Neural cell (in vitro differentiated cells): Measurements from ENCODE around the gene UBE2O. TPM values are rescaled to one million over a fixed set of nuclear protein-coding genes. Genes with fewer than 3 reads are reported as not detected.

ENCODE experiments used
- H2AFZ ChIP-seq: fragments of 200-600, 300-800 bp; sonication (generic), shearing (Covaris generic); 2 replicates; pipeline ENCODE4 v1.6.0; 2014; ENCODE audit warnings: low read depth, mild to moderate bottlenecking, antibody characterized with exemption, low read length, moderate library complexity
- H3F3A ChIP-seq: fragments of 200-600 bp; shearing (Covaris generic); 2 replicates; pipeline ENCODE4 v1.6.1; 2016; ENCODE audit warnings: mild to moderate bottlenecking, moderate library complexity, mixed read lengths, antibody characterized with exemption, low read length; ENCODE audit not compliant: insufficient read depth, poor library complexity, severe bottlenecking
- H3K27ac ChIP-seq: fragments of 200-600, 300-800 bp; sonication (generic), shearing (Covaris generic); 2 replicates; pipeline ENCODE4 v1.5.1; 2014; ENCODE audit warnings: mild to moderate bottlenecking, low read length, moderate library complexity
- H3K27me3 ChIP-seq: fragments of 300-800, 200-600 bp; sonication (generic), shearing (Covaris generic); 2 replicates; pipeline ENCODE4 v1.6.0; 2014; ENCODE audit warnings: mild to moderate bottlenecking, low read depth, low read length, moderate library complexity; ENCODE audit not compliant: insufficient read depth
- H3K36me3 ChIP-seq: fragments of 300-800, 200-600 bp; sonication (generic), shearing (Covaris generic); 2 replicates; pipeline ENCODE4 v1.5.1; 2014; ENCODE audit warnings: mild to moderate bottlenecking, antibody characterized with exemption, low read length, moderate library complexity; ENCODE audit not compliant: insufficient read depth
- H3K4me2 ChIP-seq: fragments of 300-800, 200-600 bp; sonication (generic), shearing (Covaris generic); 2 replicates; pipeline ENCODE4 v1.6.0; 2014; ENCODE audit warnings: mild to moderate bottlenecking, low read length
- H3K4me3 ChIP-seq: fragments of 300-800, 200-600 bp; sonication (generic), shearing (Covaris generic); 2 replicates; pipeline ENCODE4 v1.5.1; 2014; ENCODE audit warnings: mild to moderate bottlenecking, low read length, moderate library complexity
- H3K79me2 ChIP-seq: fragments of 200-600 bp; shearing (Covaris generic); replicated peaks from 2 replicates; pipeline ENCODE4 v1.6.0; 2014; ENCODE audit warnings: mild to moderate bottlenecking, low read length, moderate library complexity; ENCODE audit not compliant: insufficient read depth
- H3K9ac ChIP-seq: fragments of 300-800, 200-600 bp; sonication (generic), shearing (Covaris generic); 2 replicates; pipeline ENCODE4 v1.6.1; 2016; ENCODE audit warnings: mild to moderate bottlenecking, low read length, mixed read lengths
- H3K9me2 ChIP-seq: fragments of 200-600 bp; shearing (Covaris generic); 2 replicates; pipeline ENCODE4 v1.6.1; 2016; ENCODE audit warnings: mild to moderate bottlenecking, low read length, mixed read lengths; ENCODE audit not compliant: insufficient read depth
- H3K9me3 ChIP-seq: fragments of 200-600, 300-800 bp; sonication (generic), shearing (Covaris generic); 2 replicates; pipeline ENCODE4 v1.6.1; 2016; ENCODE audit warnings: mild to moderate bottlenecking, mixed run types, low read length, moderate library complexity, mixed read lengths
- H4K20me1 ChIP-seq: fragments of 200-600 bp; shearing (Covaris generic); 2 replicates; pipeline ENCODE4 v1.6.1; 2016; ENCODE audit warnings: mild to moderate bottlenecking, mixed run types; ENCODE audit not compliant: insufficient read depth
- EP300 ChIP-seq: fragments of 450-650 bp; conservative IDR thresholded peaks from 2 replicates; pipeline ENCODE4 v1.6.1; 2014; ENCODE audit warnings: antibody characterized with exemption, mild to moderate bottlenecking, moderate library complexity; ENCODE audit not compliant: poor library complexity, severe bottlenecking
- EZH2 ChIP-seq: fragments of 200-600, 300-800 bp; shearing (Covaris generic), sonication (generic); IDR thresholded peaks from 2 replicates; pipeline ENCODE4 v1.6.1; 2014; ENCODE audit warnings: antibody characterized with exemption, low read length, borderline replicate concordance, mild to moderate bottlenecking; ENCODE audit not compliant: insufficient read depth, poor library complexity, severe bottlenecking
- MXI1 ChIP-seq: fragments of 450-650 bp; conservative IDR thresholded peaks from 2 replicates; pipeline ENCODE4 v1.6.1; 2014; ENCODE audit warnings: antibody characterized with exemption, mild to moderate bottlenecking; ENCODE audit not compliant: poor library complexity, severe bottlenecking
- POLR2AphosphoS5 ChIP-seq: IDR thresholded peaks from 2 replicates; pipeline ENCODE4 v1.6.1; 2012
- RAD21 ChIP-seq: fragments of 450-650 bp; conservative IDR thresholded peaks from 2 replicates; pipeline ENCODE4 v1.6.1; 2014; ENCODE audit warnings: antibody characterized with exemption, mild to moderate bottlenecking, moderate library complexity
- SMC3 ChIP-seq: fragments of 450-650 bp; conservative IDR thresholded peaks from 2 replicates; pipeline ENCODE4 v1.6.1; 2014; ENCODE audit warnings: antibody characterized with exemption, mild to moderate bottlenecking, moderate library complexity; ENCODE audit not compliant: poor library complexity
- TAF1 ChIP-seq: IDR thresholded peaks from 2 replicates; pipeline ENCODE4 v1.6.1; 2012; ENCODE audit warnings: low read depth
- polyA plus RNA-seq: library from polyadenylated mRNA; depleted of rRNA; stranded (reverse); fragments of >200 nt; gene quantifications from 2 replicates; pipeline ENCODE4 v1.2.3, GENCODE V29; 2014
- TF ChIP-seq, protein P1 (sequence below): IDR thresholded peaks from 2 replicates; pipeline ENCODE4 v1.6.1; 2012; ENCODE audit warnings: borderline replicate concordance
- TF ChIP-seq, protein P2 (sequence below): fragments of 450-650 bp; IDR thresholded peaks from 2 replicates; pipeline ENCODE4 v1.5.1; 2014; ENCODE audit warnings: antibody characterized with exemption, mild to moderate bottlenecking, moderate library complexity; ENCODE audit not compliant: poor library complexity, severe bottlenecking

The UBE2O gene
- polyA plus RNA-seq, 1 donor from 2014 or later: 28.0 TPM

DNA sequence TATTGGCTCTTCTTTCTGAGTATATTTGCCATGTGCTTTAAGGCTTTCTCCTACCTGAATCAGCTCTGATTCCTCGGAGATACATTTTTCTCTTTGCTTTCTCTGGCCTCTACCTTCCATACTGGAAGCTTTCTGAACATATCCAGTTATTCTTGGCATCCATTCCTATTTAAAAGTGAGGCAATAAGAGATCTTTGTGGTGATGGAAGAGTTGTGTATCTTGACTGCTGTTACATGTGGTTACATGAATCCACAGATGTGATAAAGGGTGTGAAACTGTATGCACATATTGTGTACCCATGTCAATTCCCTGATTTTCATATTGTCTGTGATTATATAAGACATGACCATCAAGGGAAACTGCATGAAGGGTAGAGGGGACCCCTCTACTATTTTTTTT lies 24.4 kb downstream of the UBE2O start:
- H3K9ac ChIP-seq: no peak overlapping the region
- H3K27ac ChIP-seq: no peak overlapping the region

DNA sequence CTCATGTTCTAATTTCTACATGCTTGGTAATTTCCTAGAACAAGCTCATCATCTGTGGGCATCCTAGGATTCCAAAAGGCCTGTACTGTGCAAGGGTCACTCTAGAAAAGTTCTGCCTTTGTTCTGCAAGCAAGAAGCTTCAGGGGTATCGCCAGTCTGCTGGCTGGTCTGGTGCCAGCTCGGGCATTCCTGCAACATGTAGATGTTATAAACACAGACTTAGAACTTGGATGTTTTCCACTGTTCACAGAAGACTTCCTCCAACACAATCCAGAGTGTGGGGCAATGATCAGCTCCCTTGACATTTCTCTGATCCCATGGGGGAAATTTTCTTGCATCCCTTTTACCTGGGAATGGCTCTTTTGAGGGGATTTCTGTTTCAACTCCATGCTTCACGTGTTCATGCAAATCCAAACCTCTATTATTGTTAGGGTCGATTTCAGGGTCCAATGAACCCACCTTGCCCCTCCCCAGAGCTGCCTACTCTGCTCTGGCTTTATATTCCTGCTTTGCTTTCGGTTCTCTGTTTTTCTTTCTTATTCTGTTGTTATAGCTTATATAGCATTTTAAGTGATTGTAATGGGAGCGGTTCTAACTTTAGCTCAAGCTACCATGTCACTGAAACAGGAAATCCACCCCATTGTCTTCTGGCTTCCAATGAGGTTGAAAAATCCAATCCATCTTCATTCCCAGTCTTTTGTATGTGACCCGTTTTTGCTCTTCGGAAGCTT lies 25.3 kb downstream of the UBE2O start:
- TF ChIP-seq RAD21 (no peak), EZH2 (no peak), TAF1 (no peak), POLR2AphosphoS5 (no peak), SMC3 (no peak), MXI1 (no peak), EP300 (no peak)
- TF ChIP-seq, protein P1, sequence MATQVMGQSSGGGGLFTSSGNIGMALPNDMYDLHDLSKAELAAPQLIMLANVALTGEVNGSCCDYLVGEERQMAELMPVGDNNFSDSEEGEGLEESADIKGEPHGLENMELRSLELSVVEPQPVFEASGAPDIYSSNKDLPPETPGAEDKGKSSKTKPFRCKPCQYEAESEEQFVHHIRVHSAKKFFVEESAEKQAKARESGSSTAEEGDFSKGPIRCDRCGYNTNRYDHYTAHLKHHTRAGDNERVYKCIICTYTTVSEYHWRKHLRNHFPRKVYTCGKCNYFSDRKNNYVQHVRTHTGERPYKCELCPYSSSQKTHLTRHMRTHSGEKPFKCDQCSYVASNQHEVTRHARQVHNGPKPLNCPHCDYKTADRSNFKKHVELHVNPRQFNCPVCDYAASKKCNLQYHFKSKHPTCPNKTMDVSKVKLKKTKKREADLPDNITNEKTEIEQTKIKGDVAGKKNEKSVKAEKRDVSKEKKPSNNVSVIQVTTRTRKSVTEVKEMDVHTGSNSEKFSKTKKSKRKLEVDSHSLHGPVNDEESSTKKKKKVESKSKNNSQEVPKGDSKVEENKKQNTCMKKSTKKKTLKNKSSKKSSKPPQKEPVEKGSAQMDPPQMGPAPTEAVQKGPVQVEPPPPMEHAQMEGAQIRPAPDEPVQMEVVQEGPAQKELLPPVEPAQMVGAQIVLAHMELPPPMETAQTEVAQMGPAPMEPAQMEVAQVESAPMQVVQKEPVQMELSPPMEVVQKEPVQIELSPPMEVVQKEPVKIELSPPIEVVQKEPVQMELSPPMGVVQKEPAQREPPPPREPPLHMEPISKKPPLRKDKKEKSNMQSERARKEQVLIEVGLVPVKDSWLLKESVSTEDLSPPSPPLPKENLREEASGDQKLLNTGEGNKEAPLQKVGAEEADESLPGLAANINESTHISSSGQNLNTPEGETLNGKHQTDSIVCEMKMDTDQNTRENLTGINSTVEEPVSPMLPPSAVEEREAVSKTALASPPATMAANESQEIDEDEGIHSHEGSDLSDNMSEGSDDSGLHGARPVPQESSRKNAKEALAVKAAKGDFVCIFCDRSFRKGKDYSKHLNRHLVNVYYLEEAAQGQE: no peak
- TF ChIP-seq, protein P2, sequence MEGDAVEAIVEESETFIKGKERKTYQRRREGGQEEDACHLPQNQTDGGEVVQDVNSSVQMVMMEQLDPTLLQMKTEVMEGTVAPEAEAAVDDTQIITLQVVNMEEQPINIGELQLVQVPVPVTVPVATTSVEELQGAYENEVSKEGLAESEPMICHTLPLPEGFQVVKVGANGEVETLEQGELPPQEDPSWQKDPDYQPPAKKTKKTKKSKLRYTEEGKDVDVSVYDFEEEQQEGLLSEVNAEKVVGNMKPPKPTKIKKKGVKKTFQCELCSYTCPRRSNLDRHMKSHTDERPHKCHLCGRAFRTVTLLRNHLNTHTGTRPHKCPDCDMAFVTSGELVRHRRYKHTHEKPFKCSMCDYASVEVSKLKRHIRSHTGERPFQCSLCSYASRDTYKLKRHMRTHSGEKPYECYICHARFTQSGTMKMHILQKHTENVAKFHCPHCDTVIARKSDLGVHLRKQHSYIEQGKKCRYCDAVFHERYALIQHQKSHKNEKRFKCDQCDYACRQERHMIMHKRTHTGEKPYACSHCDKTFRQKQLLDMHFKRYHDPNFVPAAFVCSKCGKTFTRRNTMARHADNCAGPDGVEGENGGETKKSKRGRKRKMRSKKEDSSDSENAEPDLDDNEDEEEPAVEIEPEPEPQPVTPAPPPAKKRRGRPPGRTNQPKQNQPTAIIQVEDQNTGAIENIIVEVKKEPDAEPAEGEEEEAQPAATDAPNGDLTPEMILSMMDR: no peak
- no peaks in the 10 kb centered on the region for H3K9me2 ChIP-seq
- H3K27ac ChIP-seq: no peak overlapping the region
- no peaks in the 10 kb centered on the region for H3K27me3 ChIP-seq
- no peak overlapping the region for H3K4me3 ChIP-seq
- H2AFZ ChIP-seq: no peak overlapping the region
- H3K36me3 ChIP-seq: peaks cover 3% of the 10 kb centered on the region
- H3K4me2 ChIP-seq: no peak overlapping the region
- no peaks in the 10 kb centered on the region for H3F3A ChIP-seq
- no peak overlapping the region for H3K9ac ChIP-seq
- H3K9me3 ChIP-seq: no peaks in the 10 kb centered on the region
- peaks cover 18% of the 10 kb centered on the region for H3K79me2 ChIP-seq
- no peaks in the 10 kb centered on the region for H4K20me1 ChIP-seq

More for the DNA sequence above, 24.4 kb downstream of the UBE2O start:
- no peak overlapping the region for H3K4me2 ChIP-seq
- H3K9me2 ChIP-seq: no peaks in the 10 kb centered on the region
- no peaks in the 10 kb centered on the region for H3K9me3 ChIP-seq
- H3F3A ChIP-seq: no peaks in the 10 kb centered on the region
- H3K36me3 ChIP-seq: no peaks in the 10 kb centered on the region
- H3K4me3 ChIP-seq: no peak overlapping the region
- H4K20me1 ChIP-seq: no peaks in the 10 kb centered on the region
- peaks cover 26% of the 10 kb centered on the region for H3K79me2 ChIP-seq
- no peak overlapping the region for H2AFZ ChIP-seq
- no peak for TF ChIP-seq EZH2
- TF ChIP-seq POLR2AphosphoS5: no peak
- TF ChIP-seq, protein P2: no peak
- TF ChIP-seq SMC3: no peak
- TF ChIP-seq MXI1: no peak
- TF ChIP-seq RAD21: no peak
- TF ChIP-seq EP300: no peak
- TF ChIP-seq, protein P1: no peak
- no peak for TF ChIP-seq TAF1
- H3K27me3 ChIP-seq: no peaks in the 10 kb centered on the region
